Astrocyte (in vitro differentiated cells and primary cell): ENCODE measurements around the gene LRRC26. TPM values are rescaled to one million over a fixed set of nuclear protein-coding genes. Genes with fewer than 3 reads are reported as not detected.

Experiments used
- DNase-seq: peaks from one replicate; pipeline ENCODE4 v3.0.0-alpha.2; 2010; ENCODE audit warnings: low read depth
- FAIRE-seq: peaks from 2 replicates; lab custom pipeline; 2011; peaks lifted over from hg19 to GRCh38; lab: Jason Lieb, UNC
- H2AFZ ChIP-seq: 2 replicates; pipeline ENCODE4 v1.6.0; 2012; ENCODE audit warnings: low read depth, low read length, inconsistent platforms
- H3K27ac ChIP-seq: 2 replicates; pipeline ENCODE4 v1.5.1; 2011; ENCODE audit warnings: low read depth, low read length, inconsistent platforms
- H3K27me3 ChIP-seq: 2 replicates; pipeline ENCODE4 v1.6.0; 2011; ENCODE audit warnings: low read length, inconsistent platforms; ENCODE audit not compliant: insufficient read depth
- H3K36me3 ChIP-seq: 2 replicates; pipeline ENCODE4 v1.5.1; 2011; ENCODE audit warnings: low read length, inconsistent platforms; ENCODE audit not compliant: insufficient read depth
- H3K4me1 ChIP-seq: 2 replicates; pipeline ENCODE4 v1.5.1; 2011; ENCODE audit warnings: low read length, inconsistent platforms; ENCODE audit not compliant: insufficient read depth
- H3K4me2 ChIP-seq: 2 replicates; pipeline ENCODE4 v1.6.0; 2012; ENCODE audit warnings: low read length, inconsistent platforms
- H3K4me3 ChIP-seq: 2 replicates; pipeline ENCODE4 v1.5.1; 2011; ENCODE audit warnings: low read depth, mild to moderate bottlenecking, low read length, inconsistent platforms; ENCODE audit not compliant: insufficient read depth
- H3K79me2 ChIP-seq: 2 replicates; pipeline ENCODE4 v1.6.0; 2012; ENCODE audit warnings: mild to moderate bottlenecking, low read length, inconsistent platforms; ENCODE audit not compliant: insufficient read depth
- H3K9ac ChIP-seq: 2 replicates; pipeline ENCODE4 v1.6.0; 2012; ENCODE audit warnings: mild to moderate bottlenecking, low read length, inconsistent platforms
- H3K9me3 ChIP-seq: 2 replicates; pipeline ENCODE4 v1.5.1; 2012; ENCODE audit warnings: low read depth, mild to moderate bottlenecking, low read length, inconsistent platforms; ENCODE audit not compliant: insufficient read depth
- H4K20me1 ChIP-seq: 2 replicates; pipeline ENCODE4 v1.6.0; 2012; ENCODE audit warnings: low read length, inconsistent platforms; ENCODE audit not compliant: insufficient read depth
- H3K27ac Mint-ChIP-seq: one replicate; pipeline ENCODE4 v1.8.0; 2021; ENCODE audit warnings: mild to moderate bottlenecking, mixed read lengths; ENCODE audit not compliant: unreplicated experiment
- H3K27me3 Mint-ChIP-seq: one replicate; pipeline ENCODE4 v1.8.0; 2021; ENCODE audit warnings: low read depth, mixed read lengths; ENCODE audit not compliant: unreplicated experiment
- H3K36me3 Mint-ChIP-seq: one replicate; pipeline ENCODE4 v1.8.0; 2021; ENCODE audit warnings: low read depth, mixed read lengths; ENCODE audit not compliant: unreplicated experiment
- H3K4me1 Mint-ChIP-seq: one replicate; pipeline ENCODE4 v1.8.0; 2021; ENCODE audit warnings: low read depth, mixed read lengths; ENCODE audit not compliant: unreplicated experiment
- H3K4me3 Mint-ChIP-seq: one replicate; pipeline ENCODE4 v1.8.0; 2021; ENCODE audit warnings: mild to moderate bottlenecking, moderate library complexity, mixed read lengths; ENCODE audit not compliant: unreplicated experiment
- H3K9me3 Mint-ChIP-seq: one replicate; pipeline ENCODE4 v1.8.0; 2021; ENCODE audit warnings: mild to moderate bottlenecking, mixed read lengths; ENCODE audit not compliant: unreplicated experiment
- EZH2 ChIP-seq: IDR thresholded peaks from 2 replicates; pipeline ENCODE4 v1.6.1; 2012; ENCODE audit warnings: mild to moderate bottlenecking, low read length, inconsistent platforms; ENCODE audit not compliant: insufficient read depth
- total RNA-seq: library from RNA; stranded (reverse); gene quantifications from 2 replicates; pipeline ENCODE4 v1.2.1, GENCODE V29; 2021
- TF ChIP-seq, protein P1 (sequence below): IDR thresholded peaks from 2 replicates; pipeline ENCODE4 v1.5.1; 2011; ENCODE audit warnings: low read depth, mild to moderate bottlenecking, inconsistent platforms, low read length, moderate library complexity; ENCODE audit not compliant: insufficient read depth

The LRRC26 gene
- total RNA-seq, 1 donor from 2014 or later, result not detected

DNA sequence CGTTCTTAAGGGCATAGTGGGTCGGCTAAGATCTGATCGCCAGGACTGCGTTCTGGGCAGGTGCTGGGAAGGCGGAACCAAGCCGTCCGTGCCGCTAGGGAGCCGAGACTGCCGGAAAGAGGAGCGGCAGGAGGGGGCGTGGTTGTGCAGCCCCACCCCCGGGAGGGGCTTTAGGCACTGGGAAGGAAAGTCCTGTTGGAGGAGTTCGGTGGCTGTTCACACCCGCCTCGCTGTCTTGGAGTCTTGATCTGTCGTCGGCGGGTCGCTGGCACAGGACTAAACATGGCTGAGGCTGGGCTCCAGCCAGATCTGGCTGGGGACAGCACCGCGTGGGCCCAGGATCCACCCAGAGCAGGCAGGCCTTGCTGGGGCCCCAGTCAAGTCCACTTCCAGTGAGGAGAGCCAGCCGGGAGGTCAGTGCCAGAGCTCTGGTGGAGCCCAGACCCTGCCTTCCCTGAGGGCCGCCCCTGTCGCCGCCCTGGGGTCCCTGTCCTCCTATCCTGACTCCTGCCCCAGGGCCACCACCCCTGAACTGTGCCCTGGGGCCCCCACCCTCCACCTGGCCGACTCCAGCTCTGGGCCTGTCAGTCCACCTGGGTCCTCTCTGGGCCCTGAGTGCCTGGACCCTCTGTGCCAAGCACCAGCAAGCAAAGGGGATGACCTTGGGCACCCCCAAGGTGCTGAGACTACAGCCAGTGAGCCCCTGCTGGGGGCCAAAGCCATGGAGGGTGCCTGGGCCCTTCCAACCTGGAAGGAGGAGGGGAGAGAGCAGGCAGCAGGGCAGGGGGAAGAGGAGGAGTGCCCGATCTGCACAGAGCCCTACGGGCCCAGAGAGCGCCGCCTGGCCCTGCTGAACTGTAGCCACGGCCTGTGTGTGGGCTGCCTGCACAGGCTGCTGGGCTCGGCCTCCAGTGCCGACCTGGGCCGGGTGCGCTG, 47.7 kb upstream of the LRRC26 start:
- Histone ChIP-seq H3K4me3 (no peak overlapping the region), H4K20me1 (peaks cover 8% of the 10 kb centered on the region), H3K4me1 (peaks cover 9% of the 10 kb centered on the region), H2AFZ (no peak overlapping the region), H3K27ac (no peak overlapping the region), H3K4me2 (no peak overlapping the region), H3K36me3 (no peaks in the 10 kb centered on the region), H3K79me2 (no peaks in the 10 kb centered on the region), H3K9me3 (no peaks in the 10 kb centered on the region), H3K27me3 (no peaks in the 10 kb centered on the region), H3K9ac (no peak overlapping the region)
- Mint-ChIP-seq H3K4me1 (peaks cover 6% of the 10 kb centered on the region), H3K4me3 (no peak overlapping the region), H3K9me3 (no peaks in the 10 kb centered on the region), H3K27me3 (no peaks in the 10 kb centered on the region), H3K36me3 (peaks cover 4% of the 10 kb centered on the region), H3K27ac (no peak overlapping the region)
- FAIRE-seq (no peak), DNase-seq (no peak)
- TF ChIP-seq EZH2, result no peak

DNA sequence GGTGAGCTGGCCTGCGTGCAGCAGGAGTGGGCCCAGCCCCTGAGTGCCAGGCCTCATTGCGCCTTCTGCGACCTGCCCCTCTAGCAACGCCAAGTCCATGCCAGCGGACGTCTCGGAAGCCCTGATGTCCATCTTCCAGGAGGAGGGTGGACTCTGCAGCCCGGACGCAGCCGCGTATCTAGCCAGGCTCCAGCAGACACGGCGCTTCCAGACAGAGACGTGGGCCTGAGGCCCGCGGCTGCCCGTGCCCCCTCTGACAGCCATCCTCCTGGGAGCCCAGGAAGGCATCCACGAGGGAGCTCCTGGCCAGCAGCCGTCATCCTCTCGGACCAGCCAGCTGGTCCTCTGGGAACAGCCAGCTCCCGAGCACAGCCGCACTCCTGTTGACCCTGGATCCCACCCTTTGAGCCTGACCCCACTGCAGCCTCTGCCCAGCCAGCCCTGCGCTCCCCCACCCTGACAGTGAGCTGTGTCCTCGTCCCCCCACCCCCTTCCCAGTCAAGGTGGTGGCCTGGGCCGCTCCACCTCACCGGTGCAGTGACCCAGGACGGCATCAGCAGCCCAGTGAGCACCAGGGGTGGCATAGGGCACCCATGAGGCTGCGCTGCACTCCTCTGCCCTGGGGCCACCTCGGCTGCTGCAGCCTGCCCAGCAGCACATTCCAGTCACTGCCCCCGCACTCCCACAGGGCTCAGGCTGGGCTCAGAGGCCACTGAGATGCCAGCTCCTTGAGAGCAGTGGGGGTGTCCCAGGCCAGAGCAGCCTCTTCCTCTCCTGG, 46.5 kb upstream of the LRRC26 start:
- Histone ChIP-seq H3K4me2 (no peak overlapping the region), H3K9ac (no peak overlapping the region), H3K27ac (no peak overlapping the region), H2AFZ (no peak overlapping the region), H3K9me3 (no peaks in the 10 kb centered on the region), H3K4me1 (peaks cover 9% of the 10 kb centered on the region), H3K79me2 (no peaks in the 10 kb centered on the region), H3K36me3 (no peaks in the 10 kb centered on the region), H4K20me1 (peaks cover 8% of the 10 kb centered on the region), H3K4me3 (no peak overlapping the region), H3K27me3 (no peaks in the 10 kb centered on the region)
- Mint-ChIP-seq H3K9me3 (no peaks in the 10 kb centered on the region), H3K36me3 (peaks cover 4% of the 10 kb centered on the region), H3K4me3 (no peak overlapping the region), H3K27me3 (no peaks in the 10 kb centered on the region), H3K4me1 (peaks cover 6% of the 10 kb centered on the region), H3K27ac (no peak overlapping the region)
- no peak for TF ChIP-seq EZH2
- TF ChIP-seq, protein P1, sequence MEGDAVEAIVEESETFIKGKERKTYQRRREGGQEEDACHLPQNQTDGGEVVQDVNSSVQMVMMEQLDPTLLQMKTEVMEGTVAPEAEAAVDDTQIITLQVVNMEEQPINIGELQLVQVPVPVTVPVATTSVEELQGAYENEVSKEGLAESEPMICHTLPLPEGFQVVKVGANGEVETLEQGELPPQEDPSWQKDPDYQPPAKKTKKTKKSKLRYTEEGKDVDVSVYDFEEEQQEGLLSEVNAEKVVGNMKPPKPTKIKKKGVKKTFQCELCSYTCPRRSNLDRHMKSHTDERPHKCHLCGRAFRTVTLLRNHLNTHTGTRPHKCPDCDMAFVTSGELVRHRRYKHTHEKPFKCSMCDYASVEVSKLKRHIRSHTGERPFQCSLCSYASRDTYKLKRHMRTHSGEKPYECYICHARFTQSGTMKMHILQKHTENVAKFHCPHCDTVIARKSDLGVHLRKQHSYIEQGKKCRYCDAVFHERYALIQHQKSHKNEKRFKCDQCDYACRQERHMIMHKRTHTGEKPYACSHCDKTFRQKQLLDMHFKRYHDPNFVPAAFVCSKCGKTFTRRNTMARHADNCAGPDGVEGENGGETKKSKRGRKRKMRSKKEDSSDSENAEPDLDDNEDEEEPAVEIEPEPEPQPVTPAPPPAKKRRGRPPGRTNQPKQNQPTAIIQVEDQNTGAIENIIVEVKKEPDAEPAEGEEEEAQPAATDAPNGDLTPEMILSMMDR, result no peak
- FAIRE-seq (no peak), DNase-seq (no peak)

DNA sequence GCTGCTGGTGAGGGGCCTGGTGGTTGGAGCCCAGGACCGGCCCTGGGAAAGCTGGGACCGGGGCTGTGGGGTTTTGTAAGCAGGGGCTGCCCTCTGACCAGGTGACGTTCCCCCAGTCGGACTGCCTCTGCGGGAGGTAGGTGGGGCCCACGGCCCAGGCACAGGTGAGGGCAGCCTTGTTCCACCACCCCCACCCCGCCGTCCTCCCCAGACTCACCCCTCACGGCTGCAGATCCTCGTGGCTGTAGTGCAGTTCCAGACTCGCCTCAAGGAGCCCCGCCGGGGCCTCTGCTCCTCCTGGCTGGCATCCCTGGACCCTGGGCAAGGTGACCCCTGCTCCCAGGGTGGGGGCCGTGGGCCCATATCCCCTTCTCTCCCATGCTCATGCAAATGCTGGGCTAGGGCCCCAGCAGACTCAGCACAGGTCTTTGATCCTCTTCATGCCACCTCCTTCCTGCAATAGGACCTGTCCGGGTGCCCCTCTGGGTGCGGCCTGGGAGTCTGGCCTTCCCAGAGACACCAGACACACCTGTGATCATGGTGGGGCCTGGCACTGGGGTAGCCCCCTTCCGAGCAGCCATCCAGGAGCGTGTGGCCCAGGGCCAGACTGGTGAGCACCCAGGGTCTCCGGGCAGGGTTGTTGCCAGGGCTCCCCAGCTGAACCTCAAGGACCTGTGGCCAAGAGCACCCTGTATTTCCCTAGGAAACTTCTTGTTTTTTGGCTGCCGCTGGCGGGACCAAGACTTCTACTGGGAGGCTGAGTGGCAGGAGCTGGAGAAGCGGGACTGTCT, 45.5 kb upstream of the LRRC26 start:
- DNase-seq (no peak), FAIRE-seq (no peak)
- no peaks in the 10 kb centered on the region for H3K27me3 Mint-ChIP-seq
- H3K36me3 Mint-ChIP-seq, result peaks cover 5% of the 10 kb centered on the region
- H3K4me2 ChIP-seq, result no peak overlapping the region
- no peak overlapping the region for H3K4me3 ChIP-seq
- H2AFZ ChIP-seq, result no peak overlapping the region
- H3K9ac ChIP-seq, result no peak overlapping the region
- H3K79me2 ChIP-seq, result no peaks in the 10 kb centered on the region
- no peaks in the 10 kb centered on the region for H3K9me3 Mint-ChIP-seq
- H3K27ac ChIP-seq, result no peak overlapping the region
- H3K9me3 ChIP-seq, result no peaks in the 10 kb centered on the region
- H3K4me1 Mint-ChIP-seq, result peaks cover 6% of the 10 kb centered on the region
- H3K4me1 ChIP-seq, result peaks cover 9% of the 10 kb centered on the region
- no peak overlapping the region for H3K27ac Mint-ChIP-seq
- TF ChIP-seq, protein P1, result no peak
- TF ChIP-seq EZH2, result no peak
- H3K4me3 Mint-ChIP-seq, result no peak overlapping the region
- H3K27me3 ChIP-seq, result no peaks in the 10 kb centered on the region
- peaks cover 8% of the 10 kb centered on the region for H4K20me1 ChIP-seq
- no peaks in the 10 kb centered on the region for H3K36me3 ChIP-seq
